Activated naive CD8-positive, alpha-beta T cell treated with anti-CD3 and anti-CD28 coated beads, Interleukin-2, amount 10 ng/mL, durations not matched to agents 7 days and 5 days (primary cell): Measurements from ENCODE around the gene ARHGAP44. TPM values are rescaled to one million over a fixed set of nuclear protein-coding genes. Genes with fewer than 3 reads are reported as not detected.

ENCODE experiments used
- ATAC-seq: fragments of 150-1000 bp; cut with Tn5 transposase; one replicate; pipeline ENCODE4 v1.10.0; 2021; ENCODE audit warnings: low read depth, moderate library complexity
- POLR2A ChIA-PET: fragments of 350-600 bp; sonication (Branson Sonifier 250); formaldehyde crosslinking; loops from one replicate; lab custom pipeline; 2021; ENCODE audit warnings: antibody characterized with exemption; lab: Charles Lee
- DNase-seq: peaks from one replicate; pipeline ENCODE4 v3.0.0; 2021
- H3K27ac Mint-ChIP-seq: one replicate; pipeline ENCODE4 v1.8.0; 2022; ENCODE audit warnings: mild to moderate bottlenecking, mixed read lengths
- H3K27me3 Mint-ChIP-seq: one replicate; pipeline ENCODE4 v1.8.0; 2022; ENCODE audit warnings: mild to moderate bottlenecking, moderate library complexity, mixed read lengths
- H3K36me3 Mint-ChIP-seq: one replicate; pipeline ENCODE4 v1.8.0; 2021; ENCODE audit warnings: mild to moderate bottlenecking, mixed read lengths
- H3K4me1 Mint-ChIP-seq: one replicate; pipeline ENCODE4 v1.8.0; 2021; ENCODE audit warnings: mixed read lengths
- H3K4me3 Mint-ChIP-seq: one replicate; pipeline ENCODE4 v1.8.0; 2022; ENCODE audit warnings: mild to moderate bottlenecking, moderate library complexity, mixed read lengths
- H3K9me3 Mint-ChIP-seq: one replicate; pipeline ENCODE4 v1.8.0; 2021; ENCODE audit warnings: mixed read lengths
- total RNA-seq, 2 experiments: library from RNA; stranded (reverse); gene quantifications; one replicate each; pipeline ENCODE4 v1.2.3, GENCODE V29; 2021

The ARHGAP44 gene
- total RNA-seq, 2 experiments from 2014 or later, result not detected

DNA sequence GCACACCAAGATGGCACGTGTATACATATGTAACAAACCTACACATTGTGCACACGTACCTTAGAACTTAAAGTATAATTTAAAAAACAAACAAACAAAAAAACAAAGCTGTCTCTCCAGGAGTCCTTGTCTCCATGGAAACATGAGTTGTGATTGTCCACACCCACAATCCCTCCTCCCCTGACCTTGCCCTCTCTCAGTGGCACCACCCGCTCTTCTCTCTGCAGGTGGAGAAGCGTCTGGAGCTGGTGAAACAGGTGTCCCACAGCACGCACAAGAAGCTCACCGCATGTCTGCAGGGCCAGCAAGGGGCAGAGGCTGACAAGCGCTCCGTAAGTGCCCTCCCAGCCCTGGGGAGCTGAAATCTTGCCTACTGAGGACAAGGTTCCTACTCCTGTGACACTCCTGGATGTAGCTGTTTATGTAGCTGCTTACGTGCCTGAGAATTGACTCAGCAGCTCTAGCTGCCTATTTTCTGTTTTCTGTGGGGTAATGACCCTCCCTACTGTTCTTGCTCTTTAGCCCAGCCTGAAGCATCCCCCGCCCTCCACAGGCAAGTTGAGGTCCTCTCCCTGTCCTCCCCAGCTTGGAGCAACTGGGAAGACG, 107.0 kb downstream of the ARHGAP44 start:
- POLR2A ChIA-PET, result no interaction called here
- no peaks in the 10 kb centered on the region for H3K36me3 Mint-ChIP-seq
- H3K9me3 Mint-ChIP-seq, result peaks cover 13% of the 10 kb centered on the region
- H3K27me3 Mint-ChIP-seq, result no peaks in the 10 kb centered on the region
- no peak overlapping the region for H3K4me3 Mint-ChIP-seq
- DNase-seq (no peak), ATAC-seq (no peak)
- no peaks in the 10 kb centered on the region for H3K4me1 Mint-ChIP-seq
- H3K27ac Mint-ChIP-seq, result no peak overlapping the region

DNA sequence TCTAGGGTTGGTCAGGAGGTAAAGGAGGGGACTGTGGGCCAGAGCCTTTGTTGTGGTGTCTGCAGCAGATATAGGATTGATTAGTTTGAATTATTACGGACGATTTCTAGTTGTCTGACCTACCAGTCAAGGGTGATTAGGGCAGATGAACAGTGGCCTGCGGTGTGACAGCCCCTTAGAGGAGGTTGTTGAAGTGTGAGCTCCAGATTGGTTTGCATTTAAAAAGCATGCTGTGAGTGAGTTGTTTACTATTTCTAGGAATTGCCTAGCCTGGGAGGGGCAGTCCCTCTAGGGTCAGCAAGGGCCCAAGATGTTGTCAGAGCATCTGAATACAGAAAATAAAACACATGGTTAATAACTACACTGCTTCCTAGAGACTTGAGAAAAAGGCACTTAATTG, 108.8 kb downstream of the ARHGAP44 start:
- Mint-ChIP-seq H3K27ac (no peak overlapping the region), H3K4me1 (no peaks in the 10 kb centered on the region), H3K36me3 (no peaks in the 10 kb centered on the region), H3K4me3 (no peak overlapping the region), H3K27me3 (no peaks in the 10 kb centered on the region), H3K9me3 (peaks cover 10% of the 10 kb centered on the region)
- DNase-seq, result no peak
- POLR2A ChIA-PET, result no interaction called here
- ATAC-seq, result no peak

DNA sequence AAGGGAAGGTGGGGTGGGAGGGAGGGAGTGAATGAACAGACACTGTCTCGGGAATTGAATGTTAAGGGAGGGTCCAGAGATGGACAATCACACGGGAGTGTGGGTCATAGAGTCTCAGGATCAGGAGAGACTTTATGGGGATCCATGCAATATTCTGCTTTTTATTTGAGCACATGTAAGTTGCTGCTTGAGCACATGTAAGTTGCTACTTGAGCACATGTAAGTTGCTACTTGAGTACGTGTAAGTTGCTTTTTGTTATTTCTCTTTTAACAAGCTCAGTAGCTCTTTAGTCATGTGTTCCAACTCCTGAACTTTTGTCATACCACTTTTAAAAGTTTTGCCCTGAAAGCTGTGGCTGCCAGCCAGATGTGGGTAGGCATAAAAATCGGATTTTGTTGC, 110.3 kb downstream of the ARHGAP44 start:
- no peaks in the 10 kb centered on the region for H3K27me3 Mint-ChIP-seq
- DNase-seq (no peak), ATAC-seq (no peak)
- no peaks in the 10 kb centered on the region for H3K36me3 Mint-ChIP-seq
- POLR2A ChIA-PET, result no interaction called here
- no peak overlapping the region for H3K4me3 Mint-ChIP-seq
- H3K9me3 Mint-ChIP-seq, result peaks cover 12% of the 10 kb centered on the region
- H3K27ac Mint-ChIP-seq, result no peak overlapping the region
- H3K4me1 Mint-ChIP-seq, result no peaks in the 10 kb centered on the region

GRCh38 chr17:12900474-12900873, 111.2 kb downstream of the ARHGAP44 start:
- POLR2A ChIA-PET, result no interaction called here
- no peak for ATAC-seq
- no peak overlapping the region for H3K4me3 Mint-ChIP-seq
- H3K4me1 Mint-ChIP-seq, result no peaks in the 10 kb centered on the region
- H3K36me3 Mint-ChIP-seq, result no peaks in the 10 kb centered on the region
- no peak for DNase-seq
- H3K27me3 Mint-ChIP-seq, result no peaks in the 10 kb centered on the region
- no peak overlapping the region for H3K27ac Mint-ChIP-seq
- peaks cover 13% of the 10 kb centered on the region for H3K9me3 Mint-ChIP-seq

DNA sequence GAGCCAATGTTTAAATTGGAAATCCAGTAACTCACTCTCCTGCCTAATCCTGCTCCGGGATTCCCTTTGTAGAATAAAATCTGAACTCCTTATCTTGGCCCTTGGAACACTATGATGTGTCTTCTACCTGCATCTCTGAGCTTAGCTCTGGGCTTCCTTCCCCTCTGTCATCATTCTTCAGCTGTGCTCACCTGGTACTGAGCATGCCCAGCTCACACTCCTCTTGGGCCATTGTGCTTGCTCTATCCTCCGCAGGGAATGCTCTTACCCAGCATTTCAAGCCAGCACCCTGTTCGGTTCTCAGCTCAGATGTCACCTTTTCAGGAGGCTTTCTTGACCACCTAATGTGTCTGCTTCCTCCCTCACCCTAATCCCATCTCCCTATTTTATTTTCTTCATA, 112.7 kb downstream of the ARHGAP44 start:
- Mint-ChIP-seq H3K27ac (no peak overlapping the region), H3K4me1 (no peaks in the 10 kb centered on the region), H3K9me3 (peaks cover 12% of the 10 kb centered on the region), H3K36me3 (no peaks in the 10 kb centered on the region), H3K27me3 (no peaks in the 10 kb centered on the region), H3K4me3 (no peak overlapping the region)
- DNase-seq (no peak), ATAC-seq (no peak)
- POLR2A ChIA-PET, result no interaction called here

DNA sequence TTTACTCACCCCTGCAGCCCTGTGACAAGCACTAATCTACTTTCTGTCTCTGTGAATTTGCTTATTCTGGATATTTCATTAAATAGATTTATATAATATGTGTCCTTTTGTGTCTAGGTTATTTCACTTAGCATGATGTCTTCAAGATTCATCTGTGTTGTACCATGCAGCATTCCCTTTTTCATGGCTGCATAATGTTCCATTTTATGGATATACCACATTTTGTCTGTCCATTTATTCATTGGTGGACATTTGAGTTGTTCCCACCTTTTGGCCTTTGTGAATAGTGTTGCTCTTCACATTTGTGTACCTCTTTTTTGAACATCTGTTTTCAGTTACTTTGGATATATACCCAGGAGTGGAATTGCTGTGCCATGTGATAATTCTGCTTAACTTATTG, 118.2 kb downstream of the ARHGAP44 start:
- no peak overlapping the region for H3K4me3 Mint-ChIP-seq
- no peaks in the 10 kb centered on the region for H3K36me3 Mint-ChIP-seq
- POLR2A ChIA-PET, result no interaction called here
- ATAC-seq, result no peak
- H3K27ac Mint-ChIP-seq, result no peak overlapping the region
- no peaks in the 10 kb centered on the region for H3K27me3 Mint-ChIP-seq
- peaks cover 8% of the 10 kb centered on the region for H3K9me3 Mint-ChIP-seq
- no peaks in the 10 kb centered on the region for H3K4me1 Mint-ChIP-seq
- DNase-seq, result no peak

DNA sequence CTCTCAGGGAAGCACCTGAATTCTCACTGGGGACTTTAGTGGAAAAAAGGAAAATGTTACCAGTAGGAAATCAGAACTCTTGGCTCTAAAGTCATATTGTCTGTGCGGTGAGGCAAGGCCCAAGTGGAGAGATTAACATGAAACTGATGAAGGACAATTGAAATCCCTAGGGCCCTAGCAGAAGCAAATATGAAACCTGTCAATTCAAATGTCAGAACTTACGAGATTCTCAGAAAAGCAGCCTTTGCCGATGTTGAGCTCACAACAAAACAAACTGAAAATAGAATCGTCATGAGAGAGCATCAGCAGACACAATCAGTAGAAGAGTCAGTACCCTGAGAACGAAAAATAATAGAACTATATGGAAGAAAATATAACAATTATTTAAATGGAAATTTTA, 119.7 kb downstream of the ARHGAP44 start:
- DNase-seq (no peak), ATAC-seq (no peak)
- Mint-ChIP-seq H3K9me3 (peaks cover 8% of the 10 kb centered on the region), H3K4me1 (no peaks in the 10 kb centered on the region), H3K27ac (no peak overlapping the region), H3K27me3 (no peaks in the 10 kb centered on the region), H3K4me3 (no peak overlapping the region), H3K36me3 (no peaks in the 10 kb centered on the region)
- POLR2A ChIA-PET, result no interaction called here

GRCh38 chr17:12909511-12909910, 120.2 kb downstream of the ARHGAP44 start:
- Mint-ChIP-seq H3K27me3 (no peaks in the 10 kb centered on the region), H3K27ac (no peak overlapping the region), H3K9me3 (peaks cover 6% of the 10 kb centered on the region), H3K4me1 (no peaks in the 10 kb centered on the region), H3K4me3 (no peak overlapping the region), H3K36me3 (no peaks in the 10 kb centered on the region)
- ATAC-seq, result no peak
- POLR2A ChIA-PET, result no interaction called here
- DNase-seq, result no peak

DNA sequence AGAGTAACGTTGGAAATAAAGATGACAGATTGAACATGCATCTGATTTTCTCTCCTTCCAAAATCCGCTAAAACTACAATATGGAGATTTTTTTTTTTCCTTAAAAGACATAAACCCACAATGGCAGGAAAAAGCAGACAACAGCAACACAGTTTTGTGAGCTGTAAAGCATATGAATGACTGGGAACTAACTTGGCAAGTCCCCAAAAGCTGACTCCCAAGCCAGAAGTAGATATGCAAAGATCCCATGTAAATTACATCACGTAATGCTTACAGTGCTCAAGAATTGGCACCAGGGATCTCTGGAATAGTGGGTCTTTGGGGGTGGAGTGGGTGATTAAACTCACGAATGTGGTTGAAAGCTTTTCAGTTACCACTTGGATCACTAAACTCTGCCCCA, 121.9 kb downstream of the ARHGAP44 start:
- Mint-ChIP-seq H3K4me3 (no peak overlapping the region), H3K27ac (no peak overlapping the region), H3K36me3 (no peaks in the 10 kb centered on the region), H3K4me1 (no peaks in the 10 kb centered on the region), H3K9me3 (peaks cover 3% of the 10 kb centered on the region), H3K27me3 (no peaks in the 10 kb centered on the region)
- no peak for DNase-seq
- no peak for ATAC-seq
- POLR2A ChIA-PET, result no interaction called here

- POLR2A ChIA-PET, result no interaction called here
- H3K9me3 Mint-ChIP-seq, result peaks cover 5% of the 10 kb centered on the region
- H3K4me3 Mint-ChIP-seq, result no peak overlapping the region
- no peak for ATAC-seq
- no peaks in the 10 kb centered on the region for H3K36me3 Mint-ChIP-seq
- no peaks in the 10 kb centered on the region for H3K27me3 Mint-ChIP-seq
- no peak for DNase-seq
- no peak overlapping the region for H3K27ac Mint-ChIP-seq
- no peaks in the 10 kb centered on the region for H3K4me1 Mint-ChIP-seq
These were observed 128.1 kb downstream of the ARHGAP44 start for GRCh38 chr17:12917399-12917798.

DNA sequence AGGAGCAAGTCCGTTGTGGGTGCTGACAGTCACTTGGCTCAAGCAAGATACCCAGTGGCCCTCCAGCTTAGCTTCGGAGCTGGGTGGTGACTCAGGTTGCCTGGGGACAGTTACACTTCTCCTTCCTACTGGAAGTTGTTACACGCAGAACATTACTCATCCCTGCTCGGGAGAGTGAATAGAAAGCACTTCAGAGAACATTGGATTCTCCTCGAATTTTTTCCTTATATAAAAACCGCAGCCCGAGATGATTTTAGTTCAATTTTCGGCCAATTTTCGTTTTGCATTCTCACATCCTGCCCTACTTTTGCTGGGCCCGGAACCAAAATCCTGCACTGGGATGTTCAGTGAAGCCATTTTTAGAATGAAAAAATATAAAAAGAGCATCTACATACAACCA, 128.8 kb downstream of the ARHGAP44 start:
- H3K9me3 Mint-ChIP-seq, result peaks cover 5% of the 10 kb centered on the region
- H3K36me3 Mint-ChIP-seq, result no peaks in the 10 kb centered on the region
- H3K27me3 Mint-ChIP-seq, result no peaks in the 10 kb centered on the region
- POLR2A ChIA-PET, result no interaction called here
- ATAC-seq, result no peak
- H3K4me1 Mint-ChIP-seq, result no peaks in the 10 kb centered on the region
- no peak overlapping the region for H3K4me3 Mint-ChIP-seq
- DNase-seq, result no peak
- H3K27ac Mint-ChIP-seq, result no peak overlapping the region

GRCh38 chr17:12922120-12922519, 132.8 kb downstream of the ARHGAP44 start:
- Mint-ChIP-seq H3K36me3 (no peaks in the 10 kb centered on the region), H3K27me3 (no peaks in the 10 kb centered on the region), H3K4me1 (no peaks in the 10 kb centered on the region), H3K27ac (no peak overlapping the region), H3K9me3 (peaks cover 5% of the 10 kb centered on the region), H3K4me3 (no peak overlapping the region)
- ATAC-seq (no peak), DNase-seq (no peak)
- POLR2A ChIA-PET, result no interaction called here

DNA sequence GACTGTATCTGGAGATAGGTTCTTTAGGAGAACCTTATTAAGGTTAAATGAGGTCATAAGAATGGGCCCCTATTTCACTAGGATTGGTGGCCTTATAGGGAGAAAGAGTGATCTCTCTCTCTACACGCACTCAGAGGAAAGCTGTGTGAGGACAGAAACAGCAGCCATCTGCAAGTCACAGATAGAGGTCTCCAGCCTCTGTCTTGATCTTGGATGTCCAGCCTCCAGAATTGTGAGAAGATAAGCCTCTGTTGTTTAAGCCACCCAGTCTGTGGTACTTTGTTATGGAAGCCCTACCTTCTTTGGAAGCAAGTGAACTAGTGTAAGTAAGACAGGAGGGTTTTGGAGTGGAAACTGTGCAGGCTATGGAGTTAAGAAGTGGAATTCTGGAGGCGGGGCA, 135.3 kb downstream of the ARHGAP44 start:
- no peak overlapping the region for H3K27ac Mint-ChIP-seq
- ATAC-seq, result no peak

GRCh38 chr17:12927001-12927400, 137.7 kb downstream of the ARHGAP44 start:
- Mint-ChIP-seq H3K9me3 (no peaks in the 10 kb centered on the region), H3K36me3 (no peaks in the 10 kb centered on the region), H3K27me3 (no peaks in the 10 kb centered on the region), H3K4me1 (no peaks in the 10 kb centered on the region), H3K4me3 (no peak overlapping the region), H3K27ac (no peak overlapping the region)
- POLR2A ChIA-PET, result no interaction called here
- DNase-seq, result no peak
- no peak for ATAC-seq

More for the DNA sequence above, 135.3 kb downstream of the ARHGAP44 start:
- DNase-seq, result no peak
- Mint-ChIP-seq H3K9me3 (peaks cover 2% of the 10 kb centered on the region), H3K4me3 (no peak overlapping the region), H3K4me1 (no peaks in the 10 kb centered on the region), H3K36me3 (no peaks in the 10 kb centered on the region), H3K27me3 (no peaks in the 10 kb centered on the region)
- POLR2A ChIA-PET, result no interaction called here
